Measurements from ENCODE around the gene IMMP2L.
"Not testable (repeated sequence)": the region's sequence is repeated elsewhere in the genome, so short reads cannot be mapped to it uniquely, and the experiment has no call there.

The IMMP2L gene

GRCh38 chr7:110660637-110661036, 901.7 kb downstream of the IMMP2L start:
- not testable (repeated sequence) for DNase-seq

GRCh38 chr7:110650328-110650727, 912.0 kb downstream of the IMMP2L start:
- no peak for DNase-seq

GRCh38 chr7:110647266-110647665, 915.0 kb downstream of the IMMP2L start:
- DNase-seq = no peak

GRCh38 chr7:110646804-110647203, 915.5 kb downstream of the IMMP2L start:
- DNase-seq = no peak

GRCh38 chr7:110645616-110646015, 916.7 kb downstream of the IMMP2L start:
- no peak for DNase-seq

GRCh38 chr7:110645060-110645459, 917.2 kb downstream of the IMMP2L start:
- no peak for DNase-seq

GRCh38 chr7:110637252-110637651, 925.0 kb downstream of the IMMP2L start:
- no peak for DNase-seq

- DNase-seq = no peak
These were observed 929.0 kb downstream of the IMMP2L start for GRCh38 chr7:110633313-110633712.

GRCh38 chr7:110626414-110626813, 935.9 kb downstream of the IMMP2L start:
- no peak for DNase-seq

- DNase-seq = no peak
These were observed 937.0 kb downstream of the IMMP2L start for GRCh38 chr7:110625294-110625693.

- DNase-seq = no peak
These were observed 938.9 kb downstream of the IMMP2L start for GRCh38 chr7:110623436-110623835.

GRCh38 chr7:110621289-110621688, 941.0 kb downstream of the IMMP2L start:
- no peak for DNase-seq

- DNase-seq = no peak
These were observed 942.1 kb downstream of the IMMP2L start for GRCh38 chr7:110620110-110620735.
